HCT116 (cell line): Measurements from ENCODE around the gene GALNT18. TPM values are rescaled to one million over a fixed set of nuclear protein-coding genes. Genes with fewer than 3 reads are reported as not detected.

Experiments
- ATAC-seq: fragments of 200-7000 bp; cut with Tn5 transposase; 2 replicates; pipeline ENCODE4 v1.9.1; 2020; ENCODE audit warnings: mild to moderate bottlenecking, moderate library complexity
- BruUV-seq: library from RNA; stranded (reverse); fragments of 400-500 nt; replicated peaks from 2 replicates; lab custom pipeline; 2021; lab: Mats Ljungman, UMichigan
- CTCF ChIA-PET: fragments of 300-600 bp; sonication (Branson Sonifier 250); formaldehyde crosslinking; loops from one replicate; lab custom pipeline; 2021; ENCODE audit warnings: antibody characterized with exemption; lab: Charles Lee
- POLR2A ChIA-PET: fragments of 300-600, 350-600 bp; sonication (Branson Sonifier 250); formaldehyde crosslinking; loops from one replicate; lab custom pipeline; 2021; ENCODE audit warnings: antibody characterized with exemption; lab: Charles Lee
- RAD21 ChIA-PET, 2 experiments: fragments of 300-600 bp; sonication (Branson Sonifier 250); formaldehyde crosslinking; loops; one replicate each; lab custom pipeline; 2023; ENCODE audit warnings: low total read pairs in 2 of 2; ENCODE audit not compliant: uncharacterized antibody in 2 of 2, unreplicated experiment in 2 of 2, low non-redundant PET in 1 of 2; lab: Charles Lee
- DNase-seq: peaks from one replicate; pipeline ENCODE4 v3.0.0-alpha.2; 2010; ENCODE audit warnings: low read depth, low spot score
- H2AFZ ChIP-seq: fragments of 200-600 bp; shearing (Covaris generic), sonication (generic); 2 replicates; pipeline ENCODE4 v1.6.1; 2017; ENCODE audit warnings: low read depth, mixed run types, mixed read lengths, antibody characterized with exemption, low read length; ENCODE audit not compliant: poor library complexity, severe bottlenecking
- H3K27ac ChIP-seq: 2 replicates; pipeline ENCODE4 v1.5.1; 2012; ENCODE audit warnings: low read depth, low read length
- H3K27me3 ChIP-seq: fragments of 200-600 bp; sonication (generic); 2 replicates; pipeline ENCODE4 v1.6.1; 2016; ENCODE audit warnings: mixed run types, low read length, mixed read lengths; ENCODE audit not compliant: insufficient read depth
- H3K36me3 ChIP-seq, 2 experiments: fragments of 200-500 bp in 1 of 2; fragments of 200-600 bp in 1 of 2; sonication (Bioruptor generic) in 1 of 2; sonication (generic) in 1 of 2; 2 replicates each; pipeline versions ENCODE4 v1.5.1 to v1.6.1; 2014 to 2016; ENCODE audit warnings: low read length in 2 of 2, inconsistent platforms in 1 of 2, mixed read lengths in 1 of 2, mixed run types in 1 of 2; ENCODE audit not compliant: insufficient read depth in 2 of 2, control insufficient read depth in 1 of 2
- H3K4me1 ChIP-seq, 2 experiments: fragments of 200-600 bp in 1 of 2; sonication (generic) in 1 of 2; 2 replicates each; pipeline versions ENCODE4 v1.5.1 to v1.6.1; 2012 to 2017; ENCODE audit warnings: low read length in 2 of 2, inconsistent platforms in 1 of 2, mild to moderate bottlenecking in 1 of 2, mixed read lengths in 1 of 2, mixed run types in 1 of 2, moderate library complexity in 1 of 2; ENCODE audit not compliant: insufficient read depth in 2 of 2, control insufficient read depth in 1 of 2
- H3K4me2 ChIP-seq: fragments of 200-600 bp; sonication (generic); 2 replicates; pipeline ENCODE4 v1.6.1; 2017; ENCODE audit warnings: mixed run types, low read length, mixed read lengths
- H3K4me3 ChIP-seq, 2 experiments: fragments of 200-600 bp in 1 of 2; sonication (generic) in 1 of 2; replicated peaks in 1 of 2; 2 replicates each; pipeline ENCODE4 v1.5.1; 2011 to 2016; ENCODE audit warnings: low read length in 2 of 2, control low read depth in 1 of 2, low read depth in 1 of 2, mild to moderate bottlenecking in 1 of 2, mixed read lengths in 1 of 2, mixed run types in 1 of 2
- H3K79me2 ChIP-seq: fragments of 200-600 bp; sonication (generic); 2 replicates; pipeline ENCODE4 v1.6.1; 2017; ENCODE audit warnings: mild to moderate bottlenecking, mixed run types, low read length, moderate library complexity, mixed read lengths; ENCODE audit not compliant: insufficient read depth
- H3K9ac ChIP-seq: fragments of 200-600 bp; sonication (generic); 2 replicates; pipeline ENCODE4 v1.6.1; 2016; ENCODE audit warnings: low read length, mixed read lengths
- H3K9me2 ChIP-seq: fragments of 200-600 bp; sonication (generic), shearing (Covaris generic); 2 replicates; pipeline ENCODE4 v1.6.1; 2017; ENCODE audit warnings: mixed run types, mild to moderate bottlenecking, moderate library complexity; ENCODE audit not compliant: insufficient read depth
- H3K9me3 ChIP-seq, 2 experiments: fragments of 200-500 bp in 1 of 2; fragments of 200-600 bp in 1 of 2; sonication (Bioruptor generic) in 1 of 2; sonication (generic) in 1 of 2; 2 replicates each; pipeline ENCODE4 v1.6.1; 2014 to 2017; ENCODE audit warnings: low read length in 2 of 2, mixed read lengths in 2 of 2, inconsistent platforms in 1 of 2, low read depth in 1 of 2, mild to moderate bottlenecking in 1 of 2, mixed run types in 1 of 2, moderate library complexity in 1 of 2; ENCODE audit not compliant: control insufficient read depth in 1 of 2, insufficient read depth in 1 of 2
- H4K20me1 ChIP-seq: fragments of 200-600 bp; sonication (generic), shearing (Covaris generic); 2 replicates; pipeline ENCODE4 v1.6.1; 2017; ENCODE audit warnings: mixed run types, mild to moderate bottlenecking, moderate library complexity; ENCODE audit not compliant: insufficient read depth
- ATF3 ChIP-seq: IDR thresholded peaks from 2 replicates; pipeline ENCODE4 v1.6.1; 2012
- CBX3 ChIP-seq: IDR thresholded peaks from 2 replicates; pipeline ENCODE4 v1.6.1; 2012; ENCODE audit warnings: low read depth
- CEBPB ChIP-seq: IDR thresholded peaks from 2 replicates; pipeline ENCODE4 v1.6.1; 2012; ENCODE audit warnings: low read depth
- CTCF ChIP-seq, 3 experiments: fragments of 200-600 bp in 1 of 3; sonication (generic) in 1 of 3; IDR thresholded peaks in 2 of 3; conservative IDR thresholded peaks in 1 of 3; 2 replicates each; pipeline ENCODE4 v1.5.1; 2012 to 2017; ENCODE audit warnings: low read depth in 2 of 3, low read length in 2 of 3, antibody characterized with exemption in 1 of 3, borderline replicate concordance in 1 of 3, control low read depth in 1 of 3, mild to moderate bottlenecking in 1 of 3, mixed read lengths in 1 of 3, mixed run types in 1 of 3, moderate library complexity in 1 of 3; ENCODE audit not compliant: insufficient read depth in 1 of 3
- ELF1 ChIP-seq: IDR thresholded peaks from 2 replicates; pipeline ENCODE4 v1.6.1; 2012; ENCODE audit warnings: low read depth, borderline replicate concordance
- EZH2 ChIP-seq: fragments of 200-600 bp; sonication (generic); IDR thresholded peaks from 2 replicates; pipeline ENCODE4 v1.6.1; 2017; ENCODE audit warnings: antibody characterized with exemption, mixed run types
- EZH2phosphoT487 ChIP-seq: fragments of 200-600 bp; IDR thresholded peaks from 2 replicates; pipeline ENCODE4 v1.6.1; 2018; ENCODE audit warnings: antibody characterized with exemption, borderline replicate concordance
- FOSL1 ChIP-seq: IDR thresholded peaks from 2 replicates; pipeline ENCODE4 v1.6.1; 2012; ENCODE audit warnings: low read depth
- JUND ChIP-seq: IDR thresholded peaks from 2 replicates; pipeline ENCODE4 v1.6.1; 2012
- MAX ChIP-seq: IDR thresholded peaks from 2 replicates; pipeline ENCODE4 v1.6.1; 2012
- POLR2AphosphoS5 ChIP-seq: IDR thresholded peaks from 2 replicates; pipeline ENCODE4 v1.6.1; 2011; ENCODE audit warnings: mild to moderate bottlenecking, low read depth, low read length, moderate library complexity
- RAD21 ChIP-seq: IDR thresholded peaks from 2 replicates; pipeline ENCODE4 v1.6.1; 2012; ENCODE audit warnings: low read depth, mild to moderate bottlenecking
- REST ChIP-seq: IDR thresholded peaks from 2 replicates; pipeline ENCODE4 v1.6.1; 2012; ENCODE audit warnings: low read depth
- SIN3A ChIP-seq: IDR thresholded peaks from 2 replicates; pipeline ENCODE4 v1.6.1; 2012; ENCODE audit warnings: low read depth
- SP1 ChIP-seq: IDR thresholded peaks from 2 replicates; pipeline ENCODE4 v1.6.1; 2012; ENCODE audit warnings: low read depth
- SRF ChIP-seq: IDR thresholded peaks from 2 replicates; pipeline ENCODE4 v1.6.1; 2012; ENCODE audit warnings: low read depth
- TCF7L2 ChIP-seq: IDR thresholded peaks from 2 replicates; pipeline ENCODE4 v1.7.0; 2011; ENCODE audit warnings: borderline replicate concordance, inconsistent platforms; ENCODE audit not compliant: insufficient read depth, insufficient read length; ENCODE audit errors: extremely low read depth
- YY1 ChIP-seq: IDR thresholded peaks from 2 replicates; pipeline ENCODE4 v1.6.1; 2011; ENCODE audit warnings: low read length, low read depth, moderate library complexity, mild to moderate bottlenecking; ENCODE audit not compliant: insufficient replicate concordance; ENCODE audit errors: extremely low read depth
- ZFX ChIP-seq: fragments of 450-650 bp; IDR thresholded peaks from 2 replicates; pipeline ENCODE4 v1.6.1; 2017
- ZNF274 ChIP-seq: fragments of 200-500 bp; sonication (Bioruptor generic); IDR thresholded peaks from 2 replicates; pipeline ENCODE4 v1.6.1; 2014; ENCODE audit warnings: mild to moderate bottlenecking, low read depth, low read length, inconsistent platforms
- intact Hi-C: fragments of 100-400 bp; cut with micrococcal nuclease; formaldehyde crosslinking; loops from 2 replicates; pipeline ENCODE4 v1.10.0; 2022
- total RNA-seq: library from RNA; stranded (reverse); gene quantifications from one replicate; pipeline ENCODE4 v1.2.1, GENCODE V29; 2021; ENCODE audit not compliant: unreplicated experiment

Gene GALNT18
- total RNA-seq, 1 experiment from 2014 or later: 19.9 TPM

GRCh38 chr11:11400121-11400520 is 221.7 kb downstream of the GALNT18 start:
- POLR2A ChIA-PET: no interaction called here
- ATAC-seq: no peak
- no peaks in the 10 kb centered on the region for H3K27me3 ChIP-seq
- no peaks in the 10 kb centered on the region for H3K4me1 ChIP-seq
- DNase-seq: no peak
- no peaks in the 10 kb centered on the region for H3K36me3 ChIP-seq
- no peak overlapping the region for H3K4me3 ChIP-seq
- no peak for TF ChIP-seq EZH2
- TF ChIP-seq SRF: no peak
- TF ChIP-seq TCF7L2: no peak
- no peak for TF ChIP-seq ATF3
- no peak for TF ChIP-seq SIN3A
- TF ChIP-seq CTCF (IDR thresholded peaks at IDR 0.05 in 2 of 3, conservative IDR thresholded peaks at IDR 0.05 in 1 of 3; ENCODE audit: borderline replicate concordance in 1 of 3, insufficient read depth in 1 of 3, low read depth in 2 of 3, low read length in 2 of 3): no peak
- TF ChIP-seq FOSL1: no peak
- no peak for TF ChIP-seq ELF1
- TF ChIP-seq ZFX: no peak
- TF ChIP-seq CEBPB: no peak
- no peak for TF ChIP-seq ZNF274
- TF ChIP-seq RAD21: no peak
- no peak for TF ChIP-seq CBX3
- no peak for TF ChIP-seq SP1
- no peak for TF ChIP-seq REST
- no peak for TF ChIP-seq YY1
- TF ChIP-seq MAX: no peak
- no peak for TF ChIP-seq POLR2AphosphoS5
- no peak for TF ChIP-seq JUND
- TF ChIP-seq EZH2phosphoT487: no peak
- intact Hi-C loops: no loop called here
- no peak overlapping the region for H2AFZ ChIP-seq
- RAD21 ChIA-PET: no interaction called here
- H3K9ac ChIP-seq: no peak overlapping the region
- no peaks in the 10 kb centered on the region for H4K20me1 ChIP-seq
- H3K27ac ChIP-seq: no peak overlapping the region
- H3K4me2 ChIP-seq: no peak overlapping the region
- no peaks in the 10 kb centered on the region for H3K9me3 ChIP-seq
- H3K79me2 ChIP-seq: no peaks in the 10 kb centered on the region
- H3K9me2 ChIP-seq: no peaks in the 10 kb centered on the region
- CTCF ChIA-PET: interaction anchor here (3.6 kb wide), 1 partner anchor 387 kb away, joined by 12 read pairs; no protein-coding TSS in a partner anchor
- no TSS peak for BruUV-seq
